Activated CD8-positive, alpha-beta T cell treated with anti-CD3 and anti-CD28 coated beads, Interleukin-2, amount 10 ng/mL, durations not matched to agents 7 days and 5 days (primary cell): ENCODE measurements around the gene ST6GALNAC3. TPM values are rescaled to one million over a fixed set of nuclear protein-coding genes. Genes with fewer than 3 reads are reported as not detected.

ENCODE experiments used
- ATAC-seq: fragments of 150-1000 bp; cut with Tn5 transposase; one replicate; pipeline ENCODE4 v1.10.0; 2021; ENCODE audit warnings: moderate library complexity
- CTCF ChIA-PET: fragments of 350-600 bp; sonication (Branson Sonifier 250); formaldehyde crosslinking; loops from one replicate; lab custom pipeline; 2021; ENCODE audit warnings: antibody characterized with exemption; lab: Charles Lee
- POLR2A ChIA-PET: fragments of 350-600 bp; sonication (Branson Sonifier 250); formaldehyde crosslinking; loops from one replicate; lab custom pipeline; 2021; ENCODE audit warnings: antibody characterized with exemption; lab: Charles Lee
- DNase-seq: peaks from one replicate; pipeline ENCODE4 v3.0.0-alpha.2; 2020
- H3K27ac Mint-ChIP-seq: one replicate; pipeline ENCODE4 v1.8.0; 2021; ENCODE audit warnings: mild to moderate bottlenecking, mixed read lengths
- H3K27me3 Mint-ChIP-seq: one replicate; pipeline ENCODE4 v1.8.0; 2021; ENCODE audit warnings: low read depth, mixed read lengths
- H3K36me3 Mint-ChIP-seq: one replicate; pipeline ENCODE4 v1.8.0; 2021; ENCODE audit warnings: low read depth, mixed read lengths
- H3K4me1 Mint-ChIP-seq: one replicate; pipeline ENCODE4 v1.8.0; 2021; ENCODE audit warnings: low read depth, mixed read lengths
- H3K4me3 Mint-ChIP-seq: one replicate; pipeline ENCODE4 v1.8.0; 2021; ENCODE audit warnings: mild to moderate bottlenecking, mixed read lengths
- H3K9me3 Mint-ChIP-seq: one replicate; pipeline ENCODE4 v1.8.0; 2022; ENCODE audit warnings: mixed read lengths; ENCODE audit not compliant: insufficient read depth
- total RNA-seq, 2 experiments: library from RNA; stranded (reverse); gene quantifications; one replicate each; pipeline ENCODE4 v1.2.3, GENCODE V29; 2021

Gene ST6GALNAC3
- total RNA-seq, 2 experiments from 2014 or later, result 0.50 TPM; not detected in 1

GRCh38 chr1:76657623-76658022 is 583.1 kb downstream of the ST6GALNAC3 start:
- POLR2A ChIA-PET, result no interaction called here
- no peak overlapping the region for H3K4me3 Mint-ChIP-seq
- no peaks in the 10 kb centered on the region for H3K27me3 Mint-ChIP-seq
- ATAC-seq (no peak), DNase-seq (no peak)
- no peak overlapping the region for H3K27ac Mint-ChIP-seq
- peaks cover 3% of the 10 kb centered on the region for H3K9me3 Mint-ChIP-seq
- no peaks in the 10 kb centered on the region for H3K36me3 Mint-ChIP-seq
- CTCF ChIA-PET, result no interaction called here
- H3K4me1 Mint-ChIP-seq, result no peaks in the 10 kb centered on the region

GRCh38 chr1:76659171-76659940 is 584.8 kb downstream of the ST6GALNAC3 start:
- Mint-ChIP-seq H3K9me3 (peaks cover 3% of the 10 kb centered on the region), H3K27me3 (no peaks in the 10 kb centered on the region)
- POLR2A ChIA-PET, result no interaction called here

GRCh38 chr1:76661531-76661930 is 587.0 kb downstream of the ST6GALNAC3 start:
- Mint-ChIP-seq H3K27ac (no peak overlapping the region), H3K9me3 (peaks cover 3% of the 10 kb centered on the region), H3K36me3 (no peaks in the 10 kb centered on the region), H3K4me3 (no peak overlapping the region), H3K27me3 (no peaks in the 10 kb centered on the region), H3K4me1 (no peaks in the 10 kb centered on the region)
- ATAC-seq (no peak), DNase-seq (no peak)
- CTCF ChIA-PET, result no interaction called here
- POLR2A ChIA-PET, result no interaction called here

More at GRCh38 chr1:76659171-76659940, 584.8 kb downstream of the ST6GALNAC3 start:
- H3K4me1 Mint-ChIP-seq, result no peaks in the 10 kb centered on the region
- no peaks in the 10 kb centered on the region for H3K36me3 Mint-ChIP-seq
- H3K27ac Mint-ChIP-seq, result no peak overlapping the region
- DNase-seq (no peak), ATAC-seq (no peak)
- no peak overlapping the region for H3K4me3 Mint-ChIP-seq
- CTCF ChIA-PET, result no interaction called here

GRCh38 chr1:76666499-76666898 is 592.0 kb downstream of the ST6GALNAC3 start:
- Mint-ChIP-seq H3K4me1 (no peaks in the 10 kb centered on the region), H3K4me3 (no peak overlapping the region), H3K36me3 (no peaks in the 10 kb centered on the region), H3K27me3 (no peaks in the 10 kb centered on the region), H3K27ac (no peak overlapping the region), H3K9me3 (no peaks in the 10 kb centered on the region)
- ChIA-PET POLR2A (no interaction called here), CTCF (no interaction called here)
- ATAC-seq (no peak), DNase-seq (no peak)

- ChIA-PET POLR2A (no interaction called here), CTCF (no interaction called here)
- H3K4me1 Mint-ChIP-seq, result no peaks in the 10 kb centered on the region
- H3K27me3 Mint-ChIP-seq, result no peaks in the 10 kb centered on the region
- no peak overlapping the region for H3K4me3 Mint-ChIP-seq
- H3K36me3 Mint-ChIP-seq, result no peaks in the 10 kb centered on the region
- ATAC-seq, result no peak
- no peak for DNase-seq
- no peak overlapping the region for H3K27ac Mint-ChIP-seq
- no peaks in the 10 kb centered on the region for H3K9me3 Mint-ChIP-seq
Observed at GRCh38 chr1:76668046-76668445, 593.5 kb downstream of the ST6GALNAC3 start.

- H3K4me3 Mint-ChIP-seq, result no peak overlapping the region
Observed at GRCh38 chr1:76669131-76669530, 594.6 kb downstream of the ST6GALNAC3 start.

GRCh38 chr1:76669624-76670315 is 595.2 kb downstream of the ST6GALNAC3 start:
- ChIA-PET CTCF (no interaction called here), POLR2A (no interaction called here)
- DNase-seq, result no peak
- no peak for ATAC-seq
- no peak overlapping the region for H3K27ac Mint-ChIP-seq
- H3K36me3 Mint-ChIP-seq, result no peaks in the 10 kb centered on the region
- H3K9me3 Mint-ChIP-seq, result no peaks in the 10 kb centered on the region
- H3K27me3 Mint-ChIP-seq, result no peaks in the 10 kb centered on the region
- no peak overlapping the region for H3K4me3 Mint-ChIP-seq
- H3K4me1 Mint-ChIP-seq, result no peaks in the 10 kb centered on the region

More at GRCh38 chr1:76669131-76669530, 594.6 kb downstream of the ST6GALNAC3 start:
- no peak for ATAC-seq
- POLR2A ChIA-PET, result no interaction called here
- Mint-ChIP-seq H3K4me1 (no peaks in the 10 kb centered on the region), H3K27ac (no peak overlapping the region), H3K36me3 (no peaks in the 10 kb centered on the region), H3K27me3 (no peaks in the 10 kb centered on the region), H3K9me3 (no peaks in the 10 kb centered on the region)
- CTCF ChIA-PET, result no interaction called here
- DNase-seq, result no peak

- H3K27ac Mint-ChIP-seq, result no peak overlapping the region
Observed at GRCh38 chr1:76674689-76675210, 600.2 kb downstream of the ST6GALNAC3 start.

GRCh38 chr1:76677416-76678405 is 603.2 kb downstream of the ST6GALNAC3 start:
- H3K4me3 Mint-ChIP-seq, result no peak overlapping the region
- H3K27ac Mint-ChIP-seq, result no peak overlapping the region
- no peaks in the 10 kb centered on the region for H3K4me1 Mint-ChIP-seq
- ATAC-seq, result no peak
- ChIA-PET CTCF (no interaction called here), POLR2A (no interaction called here)
- H3K9me3 Mint-ChIP-seq, result no peaks in the 10 kb centered on the region
- H3K36me3 Mint-ChIP-seq, result no peaks in the 10 kb centered on the region
- DNase-seq, result no peak
- no peaks in the 10 kb centered on the region for H3K27me3 Mint-ChIP-seq

More at GRCh38 chr1:76674689-76675210, 600.2 kb downstream of the ST6GALNAC3 start:
- DNase-seq, result no peak
- ATAC-seq, result no peak
- CTCF ChIA-PET, result interaction anchor here (0.8 kb wide), 1 partner anchor 521 kb away, joined by 3 read pairs; no protein-coding TSS in a partner anchor
- H3K4me3 Mint-ChIP-seq, result no peak overlapping the region
- POLR2A ChIA-PET, result no interaction called here
- no peaks in the 10 kb centered on the region for H3K9me3 Mint-ChIP-seq
- H3K27me3 Mint-ChIP-seq, result no peaks in the 10 kb centered on the region
- H3K36me3 Mint-ChIP-seq, result no peaks in the 10 kb centered on the region
- H3K4me1 Mint-ChIP-seq, result no peaks in the 10 kb centered on the region

GRCh38 chr1:76679534-76680152 is 605.1 kb downstream of the ST6GALNAC3 start:
- H3K36me3 Mint-ChIP-seq, result no peaks in the 10 kb centered on the region
- POLR2A ChIA-PET, result no interaction called here
- H3K27me3 Mint-ChIP-seq, result no peaks in the 10 kb centered on the region

GRCh38 chr1:76680651-76681050 is 606.1 kb downstream of the ST6GALNAC3 start:
- CTCF ChIA-PET, result no interaction called here
- POLR2A ChIA-PET, result no interaction called here
- H3K4me1 Mint-ChIP-seq, result no peaks in the 10 kb centered on the region

More at GRCh38 chr1:76679534-76680152, 605.1 kb downstream of the ST6GALNAC3 start:
- ATAC-seq (no peak), DNase-seq (no peak)
- no peak overlapping the region for H3K27ac Mint-ChIP-seq
- no peak overlapping the region for H3K4me3 Mint-ChIP-seq
- CTCF ChIA-PET, result no interaction called here
- H3K9me3 Mint-ChIP-seq, result no peaks in the 10 kb centered on the region
- H3K4me1 Mint-ChIP-seq, result no peaks in the 10 kb centered on the region

More at GRCh38 chr1:76680651-76681050, 606.1 kb downstream of the ST6GALNAC3 start:
- Mint-ChIP-seq H3K36me3 (no peaks in the 10 kb centered on the region), H3K9me3 (no peaks in the 10 kb centered on the region), H3K27me3 (no peaks in the 10 kb centered on the region), H3K27ac (no peak overlapping the region), H3K4me3 (no peak overlapping the region)
- DNase-seq, result no peak
- no peak for ATAC-seq
